SK-N-SH (cell line): ENCODE results near the gene TKTL1. TPM values are rescaled to one million over a fixed set of nuclear protein-coding genes. Genes with fewer than 3 reads are reported as not detected.

ENCODE experiments used
- CTCF ChIA-PET: fragments of 300-600, 350-600 bp; formaldehyde crosslinking; extraction: SDS; loops from one replicate; lab custom pipeline; 2021; lab: Yijun Ruan, JAX
- POLR2A ChIA-PET: fragments of 350-600 bp; sonication (Branson Sonifier 250); formaldehyde crosslinking; extraction: SDS; loops from one replicate; lab custom pipeline; 2020; ENCODE audit warnings: antibody characterized with exemption, inconsistent platforms; lab: Yijun Ruan, JAX
- DNase-seq: peaks from one replicate; pipeline ENCODE4 v3.0.0; 2012
- H2AFZ ChIP-seq: fragments of 200-600 bp; sonication (generic); 2 replicates; pipeline ENCODE4 v1.8.1; 2016; ENCODE audit warnings: antibody characterized with exemption, mild to moderate bottlenecking, low read depth
- H3F3A ChIP-seq: fragments of 200-600 bp; sonication (generic); replicated peaks from 2 replicates; pipeline ENCODE3; 2016; ENCODE audit warnings: antibody characterized with exemption, mild to moderate bottlenecking; ENCODE audit not compliant: insufficient read depth
- H3K27ac ChIP-seq, 2 experiments: fragments of 200-500 bp in 1 of 2; fragments of 200-600 bp in 1 of 2; sonication (Bioruptor generic) in 1 of 2; sonication (generic), shearing (Covaris generic) in 1 of 2; 2 replicates each; pipeline versions ENCODE4 v1.5.1 to v1.6.1; 2014 to 2016; ENCODE audit warnings: low read depth in 2 of 2, inconsistent platforms in 1 of 2, low read length in 1 of 2, mild to moderate bottlenecking in 1 of 2, mixed read lengths in 1 of 2
- H3K27me3 ChIP-seq: fragments of 200-600 bp; sonication (generic), shearing (Covaris generic); 2 replicates; pipeline ENCODE4 v1.6.1; 2016; ENCODE audit warnings: mixed run types; ENCODE audit not compliant: insufficient read depth
- H3K36me3 ChIP-seq, 2 experiments: fragments of 200-500 bp in 1 of 2; fragments of 200-600 bp in 1 of 2; sonication (Bioruptor generic) in 1 of 2; sonication (generic) in 1 of 2; replicated peaks in 1 of 2; 2 replicates each; pipeline versions ENCODE3 to v1.5.1; 2014 to 2016; ENCODE audit warnings: low read length in 1 of 2, mild to moderate bottlenecking in 1 of 2; ENCODE audit not compliant: insufficient read depth in 2 of 2, control insufficient read depth in 1 of 2
- H3K4me1 ChIP-seq, 2 experiments: fragments of 200-500 bp in 1 of 2; fragments of 200-600 bp in 1 of 2; sonication (Bioruptor generic) in 1 of 2; sonication (generic), shearing (Covaris generic) in 1 of 2; 2 replicates each; pipeline versions ENCODE4 v1.5.1 to v1.6.1; 2014 to 2016; ENCODE audit warnings: low read depth in 1 of 2, low read length in 1 of 2, mixed run types in 1 of 2; ENCODE audit not compliant: insufficient read depth in 2 of 2, control insufficient read depth in 1 of 2
- H3K4me2 ChIP-seq: fragments of 200-600 bp; sonication (generic), shearing (Covaris generic); 2 replicates; pipeline ENCODE4 v1.6.1; 2017; ENCODE audit warnings: mixed run types
- H3K4me3 ChIP-seq, 2 experiments: fragments of 200-500 bp in 1 of 2; fragments of 200-600 bp in 1 of 2; sonication (Bioruptor generic) in 1 of 2; sonication (generic), shearing (Covaris generic) in 1 of 2; 2 replicates each; pipeline versions ENCODE4 v1.5.1 to v1.8.1; 2014 to 2016; ENCODE audit warnings: low read depth in 2 of 2, inconsistent platforms in 1 of 2, low read length in 1 of 2, mild to moderate bottlenecking in 1 of 2, mixed read lengths in 1 of 2, moderate library complexity in 1 of 2
- H3K79me2 ChIP-seq: fragments of 200-600 bp; sonication (generic); 2 replicates; pipeline ENCODE4 v1.8.1; 2017; ENCODE audit warnings: mild to moderate bottlenecking; ENCODE audit not compliant: insufficient read depth
- H3K9ac ChIP-seq: fragments of 200-600 bp; sonication (generic); 2 replicates; pipeline ENCODE4 v1.6.1; 2017; ENCODE audit warnings: mixed run types
- H3K9me2 ChIP-seq: fragments of 200-600 bp; sonication (generic); 2 replicates; pipeline ENCODE4 v1.6.1; 2017; ENCODE audit warnings: mixed run types
- H3K9me3 ChIP-seq: fragments of 200-600 bp; sonication (generic); 2 replicates; pipeline ENCODE4 v1.6.1; 2017; ENCODE audit warnings: mixed run types, mild to moderate bottlenecking, moderate library complexity
- H4K20me1 ChIP-seq: fragments of 200-600 bp; sonication (generic); 2 replicates; pipeline ENCODE4 v1.6.1; 2017; ENCODE audit warnings: mild to moderate bottlenecking, mixed run types; ENCODE audit not compliant: insufficient read depth
- CHD2 ChIP-seq: fragments of 150-350 bp; IDR thresholded peaks from 2 replicates; pipeline ENCODE4 v1.6.1; 2018; ENCODE audit warnings: low read length; ENCODE audit not compliant: partially characterized antibody
- GABPA ChIP-seq: IDR thresholded peaks from 2 replicates; pipeline ENCODE4 v1.4.0; 2012; ENCODE audit warnings: low read depth, mild to moderate bottlenecking
- GATA2 ChIP-seq: sonication (generic); formaldehyde crosslinking; IDR thresholded peaks from 2 replicates; pipeline ENCODE4 v1.5.0; 2020; ENCODE audit warnings: mild to moderate bottlenecking, missing genetic modification reagents
- MEF2A ChIP-seq: IDR thresholded peaks from 2 replicates; pipeline ENCODE4 v1.4.0; 2012; ENCODE audit warnings: low read depth, borderline replicate concordance
- NRF1 ChIP-seq: IDR thresholded peaks from 2 replicates; pipeline ENCODE4 v1.6.1; 2012; ENCODE audit warnings: low read depth, mild to moderate bottlenecking, low read length
- POLR2AphosphoS5 ChIP-seq: IDR thresholded peaks from 2 replicates; pipeline ENCODE4 v1.6.1; 2012; ENCODE audit warnings: low read depth, low read length
- RAD21 ChIP-seq: IDR thresholded peaks from 2 replicates; pipeline ENCODE4 v1.6.1; 2012; ENCODE audit warnings: mild to moderate bottlenecking, low read length
- RCOR1 ChIP-seq: fragments of 150-350 bp; IDR thresholded peaks from 2 replicates; pipeline ENCODE4 v1.6.1; 2017; ENCODE audit warnings: antibody characterized with exemption, low read length
- RFX5 ChIP-seq: IDR thresholded peaks from 2 replicates; pipeline ENCODE4 v1.6.1; 2012; ENCODE audit warnings: mild to moderate bottlenecking, improper control_type of control experiment, low read length
- SIN3A ChIP-seq: IDR thresholded peaks from 2 replicates; pipeline ENCODE4 v1.6.1; 2012; ENCODE audit warnings: low read depth, mild to moderate bottlenecking, low read length, moderate library complexity, borderline replicate concordance
- TAF1 ChIP-seq: IDR thresholded peaks from 2 replicates; pipeline ENCODE4 v1.6.1; 2012; ENCODE audit warnings: low read depth, mild to moderate bottlenecking, low read length, moderate library complexity, borderline replicate concordance
- WGBS: methylation state at CpG from one replicate; pipeline ENCODE4 v1.1.6; 2017; ENCODE audit warnings: low lambda C conversion rate; 5-methylcytosine and 5-hydroxymethylcytosine counted together
- polyA plus RNA-seq, 3 experiments: library from polyadenylated mRNA; depleted of rRNA; stranded (reverse); fragments of >200 nt; gene quantifications; 2 replicates each; pipeline ENCODE4 v1.2.3, GENCODE V29; 2012
- TF ChIP-seq, protein P1 (sequence below): fragments of 200-600 bp; sonication (generic); IDR thresholded peaks from 2 replicates; pipeline ENCODE4 v1.6.1; 2017; ENCODE audit warnings: antibody characterized with exemption, mild to moderate bottlenecking, moderate library complexity
- TF ChIP-seq, protein P2 (sequence below): fragments of 150-350 bp; IDR thresholded peaks from 2 replicates; pipeline ENCODE4 v1.6.1; 2016; ENCODE audit warnings: mild to moderate bottlenecking, low read depth, low read length
- TF ChIP-seq, protein P3 (sequence below): IDR thresholded peaks from 2 replicates; pipeline ENCODE4 v1.4.0; 2012; ENCODE audit warnings: low read depth, borderline replicate concordance
- TF ChIP-seq, protein P4 (sequence below): IDR thresholded peaks from 2 replicates; pipeline ENCODE4 v1.6.1; 2012; ENCODE audit warnings: mild to moderate bottlenecking, low read depth, low read length, moderate library complexity
- TF ChIP-seq, protein P5 (sequence below): IDR thresholded peaks from 2 replicates; pipeline ENCODE4 v1.4.0; 2012; ENCODE audit warnings: low read depth, borderline replicate concordance
- TF ChIP-seq, protein P6 (sequence below): IDR thresholded peaks from 2 replicates; pipeline ENCODE4 v1.4.0; 2012; ENCODE audit warnings: low read depth

TKTL1 gene
- polyA plus RNA-seq, 1 of the 3 experiments (the other 2 are of a cell fraction): not detected

DNA sequence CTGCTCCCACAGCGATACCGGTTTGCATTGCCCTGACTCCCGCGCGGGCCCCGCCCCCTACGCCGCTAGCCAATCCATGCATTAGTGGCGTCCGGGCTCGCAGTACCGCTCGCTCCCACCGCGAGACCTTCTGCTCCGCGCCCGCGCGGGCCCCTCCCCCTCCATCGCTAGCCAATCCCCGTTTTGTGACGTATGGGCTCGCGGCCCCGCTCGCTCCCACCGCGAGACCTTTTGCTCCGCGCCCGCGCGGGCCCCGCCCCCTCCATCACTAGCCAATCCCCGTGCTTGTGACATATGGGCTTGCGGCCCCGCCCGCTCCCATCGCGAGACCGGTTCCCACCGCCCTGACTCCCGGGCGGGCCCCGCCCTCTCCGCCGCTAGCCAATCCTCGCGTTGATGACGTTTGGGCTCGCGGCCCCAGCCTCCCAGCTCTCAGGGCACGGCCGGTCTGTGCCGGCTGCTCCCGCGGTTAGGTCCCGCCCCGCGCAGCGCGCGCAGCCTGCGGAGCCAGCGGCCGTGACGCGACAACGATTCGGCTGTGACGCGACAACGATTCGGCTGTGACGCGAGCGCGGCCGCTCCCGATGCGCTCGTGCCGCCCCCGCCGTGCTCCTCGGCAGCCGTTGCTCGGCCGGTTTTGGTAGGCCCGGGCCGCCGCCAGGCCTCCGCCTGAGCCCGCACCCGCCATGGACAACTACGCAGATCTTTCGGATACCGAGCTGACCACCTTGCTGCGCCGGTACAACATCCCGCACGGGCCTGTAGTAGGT is 83.4 kb downstream of the TKTL1 start, which contains the start of gene EMD:
TSS of gene EMD (plus strand) at position 497 of the 770 bp plus-strand sequence. CDS start at position 687, 190 bp downstream.
- H4K20me1 ChIP-seq: no peaks in the 10 kb centered on the region
- peak; percentile 89 for DNase-seq
- H3K79me2 ChIP-seq: peaks cover 35% of the 10 kb centered on the region
- POLR2A ChIA-PET: interaction anchor here (0.6 to 0.7 kb wide), 2 partner anchors 67 to 360 kb away, joined by 3 read pairs; no protein-coding TSS in a partner anchor
- peak within 1 kb of the TSS; percentile 81 for H3K4me2 ChIP-seq
- 0 out of 2 replicates have a peak within 1 kb of the TSS, but pooled peaks have one; percentile 29 for H2AFZ ChIP-seq
- TF ChIP-seq POLR2AphosphoS5 (peak; percentile 13; the same call in 1 of the 2 replicates), CHD2 (peak; percentile 98), MEF2A (no peak), RAD21 (no peak), GATA2 (CRISPR knock-in tag) (no peak), SIN3A (0 out of 2 replicates have a peak, but pooled peaks have one; percentile 12), TAF1 (no peak), RFX5 (peak; percentile 79), RCOR1 (no peak), NRF1 (peak; percentile 74), GABPA (no peak)
- TF ChIP-seq, protein P1, sequence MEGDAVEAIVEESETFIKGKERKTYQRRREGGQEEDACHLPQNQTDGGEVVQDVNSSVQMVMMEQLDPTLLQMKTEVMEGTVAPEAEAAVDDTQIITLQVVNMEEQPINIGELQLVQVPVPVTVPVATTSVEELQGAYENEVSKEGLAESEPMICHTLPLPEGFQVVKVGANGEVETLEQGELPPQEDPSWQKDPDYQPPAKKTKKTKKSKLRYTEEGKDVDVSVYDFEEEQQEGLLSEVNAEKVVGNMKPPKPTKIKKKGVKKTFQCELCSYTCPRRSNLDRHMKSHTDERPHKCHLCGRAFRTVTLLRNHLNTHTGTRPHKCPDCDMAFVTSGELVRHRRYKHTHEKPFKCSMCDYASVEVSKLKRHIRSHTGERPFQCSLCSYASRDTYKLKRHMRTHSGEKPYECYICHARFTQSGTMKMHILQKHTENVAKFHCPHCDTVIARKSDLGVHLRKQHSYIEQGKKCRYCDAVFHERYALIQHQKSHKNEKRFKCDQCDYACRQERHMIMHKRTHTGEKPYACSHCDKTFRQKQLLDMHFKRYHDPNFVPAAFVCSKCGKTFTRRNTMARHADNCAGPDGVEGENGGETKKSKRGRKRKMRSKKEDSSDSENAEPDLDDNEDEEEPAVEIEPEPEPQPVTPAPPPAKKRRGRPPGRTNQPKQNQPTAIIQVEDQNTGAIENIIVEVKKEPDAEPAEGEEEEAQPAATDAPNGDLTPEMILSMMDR: no peak
- TF ChIP-seq, protein P2, sequence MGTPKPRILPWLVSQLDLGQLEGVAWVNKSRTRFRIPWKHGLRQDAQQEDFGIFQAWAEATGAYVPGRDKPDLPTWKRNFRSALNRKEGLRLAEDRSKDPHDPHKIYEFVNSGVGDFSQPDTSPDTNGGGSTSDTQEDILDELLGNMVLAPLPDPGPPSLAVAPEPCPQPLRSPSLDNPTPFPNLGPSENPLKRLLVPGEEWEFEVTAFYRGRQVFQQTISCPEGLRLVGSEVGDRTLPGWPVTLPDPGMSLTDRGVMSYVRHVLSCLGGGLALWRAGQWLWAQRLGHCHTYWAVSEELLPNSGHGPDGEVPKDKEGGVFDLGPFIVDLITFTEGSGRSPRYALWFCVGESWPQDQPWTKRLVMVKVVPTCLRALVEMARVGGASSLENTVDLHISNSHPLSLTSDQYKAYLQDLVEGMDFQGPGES: no peak
- TF ChIP-seq, protein P3, sequence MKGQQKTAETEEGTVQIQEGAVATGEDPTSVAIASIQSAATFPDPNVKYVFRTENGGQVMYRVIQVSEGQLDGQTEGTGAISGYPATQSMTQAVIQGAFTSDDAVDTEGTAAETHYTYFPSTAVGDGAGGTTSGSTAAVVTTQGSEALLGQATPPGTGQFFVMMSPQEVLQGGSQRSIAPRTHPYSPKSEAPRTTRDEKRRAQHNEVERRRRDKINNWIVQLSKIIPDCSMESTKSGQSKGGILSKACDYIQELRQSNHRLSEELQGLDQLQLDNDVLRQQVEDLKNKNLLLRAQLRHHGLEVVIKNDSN: 0 out of 2 replicates have a peak, but pooled peaks have one; percentile 14
- TF ChIP-seq, protein P4, sequence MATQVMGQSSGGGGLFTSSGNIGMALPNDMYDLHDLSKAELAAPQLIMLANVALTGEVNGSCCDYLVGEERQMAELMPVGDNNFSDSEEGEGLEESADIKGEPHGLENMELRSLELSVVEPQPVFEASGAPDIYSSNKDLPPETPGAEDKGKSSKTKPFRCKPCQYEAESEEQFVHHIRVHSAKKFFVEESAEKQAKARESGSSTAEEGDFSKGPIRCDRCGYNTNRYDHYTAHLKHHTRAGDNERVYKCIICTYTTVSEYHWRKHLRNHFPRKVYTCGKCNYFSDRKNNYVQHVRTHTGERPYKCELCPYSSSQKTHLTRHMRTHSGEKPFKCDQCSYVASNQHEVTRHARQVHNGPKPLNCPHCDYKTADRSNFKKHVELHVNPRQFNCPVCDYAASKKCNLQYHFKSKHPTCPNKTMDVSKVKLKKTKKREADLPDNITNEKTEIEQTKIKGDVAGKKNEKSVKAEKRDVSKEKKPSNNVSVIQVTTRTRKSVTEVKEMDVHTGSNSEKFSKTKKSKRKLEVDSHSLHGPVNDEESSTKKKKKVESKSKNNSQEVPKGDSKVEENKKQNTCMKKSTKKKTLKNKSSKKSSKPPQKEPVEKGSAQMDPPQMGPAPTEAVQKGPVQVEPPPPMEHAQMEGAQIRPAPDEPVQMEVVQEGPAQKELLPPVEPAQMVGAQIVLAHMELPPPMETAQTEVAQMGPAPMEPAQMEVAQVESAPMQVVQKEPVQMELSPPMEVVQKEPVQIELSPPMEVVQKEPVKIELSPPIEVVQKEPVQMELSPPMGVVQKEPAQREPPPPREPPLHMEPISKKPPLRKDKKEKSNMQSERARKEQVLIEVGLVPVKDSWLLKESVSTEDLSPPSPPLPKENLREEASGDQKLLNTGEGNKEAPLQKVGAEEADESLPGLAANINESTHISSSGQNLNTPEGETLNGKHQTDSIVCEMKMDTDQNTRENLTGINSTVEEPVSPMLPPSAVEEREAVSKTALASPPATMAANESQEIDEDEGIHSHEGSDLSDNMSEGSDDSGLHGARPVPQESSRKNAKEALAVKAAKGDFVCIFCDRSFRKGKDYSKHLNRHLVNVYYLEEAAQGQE: no peak
- TF ChIP-seq, protein P5, sequence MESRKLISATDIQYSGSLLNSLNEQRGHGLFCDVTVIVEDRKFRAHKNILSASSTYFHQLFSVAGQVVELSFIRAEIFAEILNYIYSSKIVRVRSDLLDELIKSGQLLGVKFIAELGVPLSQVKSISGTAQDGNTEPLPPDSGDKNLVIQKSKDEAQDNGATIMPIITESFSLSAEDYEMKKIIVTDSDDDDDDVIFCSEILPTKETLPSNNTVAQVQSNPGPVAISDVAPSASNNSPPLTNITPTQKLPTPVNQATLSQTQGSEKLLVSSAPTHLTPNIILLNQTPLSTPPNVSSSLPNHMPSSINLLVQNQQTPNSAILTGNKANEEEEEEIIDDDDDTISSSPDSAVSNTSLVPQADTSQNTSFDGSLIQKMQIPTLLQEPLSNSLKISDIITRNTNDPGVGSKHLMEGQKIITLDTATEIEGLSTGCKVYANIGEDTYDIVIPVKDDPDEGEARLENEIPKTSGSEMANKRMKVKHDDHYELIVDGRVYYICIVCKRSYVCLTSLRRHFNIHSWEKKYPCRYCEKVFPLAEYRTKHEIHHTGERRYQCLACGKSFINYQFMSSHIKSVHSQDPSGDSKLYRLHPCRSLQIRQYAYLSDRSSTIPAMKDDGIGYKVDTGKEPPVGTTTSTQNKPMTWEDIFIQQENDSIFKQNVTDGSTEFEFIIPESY: peak; percentile 94
- TF ChIP-seq, protein P6, sequence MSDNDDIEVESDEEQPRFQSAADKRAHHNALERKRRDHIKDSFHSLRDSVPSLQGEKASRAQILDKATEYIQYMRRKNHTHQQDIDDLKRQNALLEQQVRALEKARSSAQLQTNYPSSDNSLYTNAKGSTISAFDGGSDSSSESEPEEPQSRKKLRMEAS: no peak
- no peaks in the 10 kb centered on the region for H3K9me3 ChIP-seq
- H3K9me2 ChIP-seq: no peaks in the 10 kb centered on the region
- H3K36me3 ChIP-seq: no peaks in the 10 kb centered on the region
- peak within 1 kb of the TSS; percentile 61 to 73 for H3K4me3 ChIP-seq
- peak within 1 kb of the TSS; percentile 89 to 90 for H3K27ac ChIP-seq
- H3F3A ChIP-seq: peaks cover 15% of the 10 kb centered on the region
- no peaks in the 10 kb centered on the region; the same call in 1 of the 2 replicates for H3K27me3 ChIP-seq
- H3K4me1 ChIP-seq: peaks cover 0 to 14% of the 10 kb centered on the region in 2 experiments; a peak in 1 of 4 replicates
- peak within 1 kb of the TSS; percentile 97 for H3K9ac ChIP-seq
- CTCF ChIA-PET: interaction anchor here (0.6 kb wide), 1 partner anchor 101 kb away, joined by 3 read pairs; no protein-coding TSS in a partner anchor
- 59% methylated on average over 53 of the region's 103 CpGs for WGBS
